Panc1 (cell line): ENCODE measurements around the gene MDFIC2. TPM values are rescaled to one million over a fixed set of nuclear protein-coding genes. Genes with fewer than 3 reads are reported as not detected.

ENCODE experiments used
- ATAC-seq: fragments of 200-7000 bp; cut with Tn5 transposase; 2 replicates; pipeline ENCODE4 v1.9.1; 2020; ENCODE audit warnings: mild to moderate bottlenecking, moderate library complexity
- BruUV-seq: library from RNA; stranded (reverse); fragments of 400-500 nt; replicated peaks from 2 replicates; lab custom pipeline; 2021; lab: Mats Ljungman, UMichigan
- CTCF ChIA-PET: fragments of 300-600 bp; sonication (Branson Sonifier 250); formaldehyde crosslinking; loops from one replicate; lab custom pipeline; 2022; ENCODE audit warnings: antibody characterized with exemption; lab: Charles Lee
- POLR2A ChIA-PET: fragments of 300-600 bp; sonication (Branson Sonifier 250); formaldehyde crosslinking; loops from one replicate; lab custom pipeline; 2022; ENCODE audit warnings: antibody characterized with exemption; lab: Charles Lee
- DNase-seq: peaks from one replicate; pipeline ENCODE4 v3.0.0-alpha.2; 2010; ENCODE audit warnings: low read depth, low spot score
- H3K27ac ChIP-seq: 2 replicates; pipeline ENCODE4 v1.5.1; 2011; ENCODE audit warnings: mild to moderate bottlenecking, low read length, inconsistent platforms
- H3K27me3 ChIP-seq: fragments of 200-500 bp; sonication (Bioruptor generic); 2 replicates; pipeline ENCODE4 v1.6.0; 2014; ENCODE audit warnings: low read length, inconsistent platforms; ENCODE audit not compliant: control insufficient read depth, insufficient read depth
- H3K36me3 ChIP-seq: fragments of 200-500 bp; sonication (Bioruptor generic); 2 replicates; pipeline ENCODE4 v1.5.1; 2014; ENCODE audit warnings: inconsistent platforms, mild to moderate bottlenecking, low read length, moderate library complexity; ENCODE audit not compliant: control insufficient read depth, insufficient read depth
- H3K4me1 ChIP-seq: 2 replicates; pipeline ENCODE4 v1.5.1; 2011; ENCODE audit warnings: inconsistent platforms, mild to moderate bottlenecking, low read length, moderate library complexity; ENCODE audit not compliant: control insufficient read depth, insufficient read depth
- H3K4me3 ChIP-seq, 2 experiments: 2 replicates each; pipeline ENCODE4 v1.5.1; 2011 to 2012; ENCODE audit warnings: low read depth in 2 of 2, low read length in 2 of 2, mild to moderate bottlenecking in 2 of 2, inconsistent platforms in 1 of 2, moderate library complexity in 1 of 2
- H3K9me3 ChIP-seq: fragments of 200-500 bp; sonication (Bioruptor generic); 2 replicates; pipeline ENCODE4 v1.5.1; 2014; ENCODE audit warnings: low read depth, mild to moderate bottlenecking, inconsistent platforms, low read length, moderate library complexity; ENCODE audit not compliant: control insufficient read depth, insufficient read depth
- POLR2AphosphoS5 ChIP-seq: IDR thresholded peaks from 2 replicates; pipeline ENCODE4 v1.6.1; 2012; ENCODE audit warnings: mild to moderate bottlenecking, low read depth, low read length, moderate library complexity
- REST ChIP-seq, 2 experiments: IDR thresholded peaks; 2 replicates each; pipeline ENCODE4 v1.6.1; 2011 to 2012; ENCODE audit warnings: low read depth in 2 of 2, control low read depth in 1 of 2, low read length in 1 of 2, mild to moderate bottlenecking in 1 of 2, moderate library complexity in 1 of 2; ENCODE audit not compliant: insufficient read depth in 1 of 2
- SIN3A ChIP-seq: IDR thresholded peaks from 2 replicates; pipeline ENCODE4 v1.6.1; 2012; ENCODE audit warnings: low read depth, mild to moderate bottlenecking, low read length, moderate library complexity, borderline replicate concordance; ENCODE audit not compliant: insufficient read depth
- TCF7L2 ChIP-seq: IDR thresholded peaks from 2 replicates; pipeline ENCODE4 v1.6.1; 2011; ENCODE audit warnings: mild to moderate bottlenecking, low read depth, low read length, inconsistent platforms
- in situ Hi-C: cut with HindIII; loops from 2 replicates; pipeline ENCODE4 v1.10.0; 2016; ENCODE audit warnings: low sequenced_read_pairs, low pct_unique_long_range_greater_than_20kb
- intact Hi-C: fragments of 100-400 bp; cut with micrococcal nuclease; formaldehyde crosslinking; loops from one replicate; pipeline ENCODE4 v1.10.0; 2022; ENCODE audit not compliant: unreplicated experiment
- total RNA-seq: library from RNA; stranded (reverse); gene quantifications from one replicate; pipeline ENCODE4 v1.2.1, GENCODE V29; 2021; ENCODE audit not compliant: unreplicated experiment
- TF ChIP-seq, protein P1 (sequence below): fragments of 450-650 bp; IDR thresholded peaks from 2 replicates; pipeline ENCODE4 v1.5.1; 2017; ENCODE audit warnings: mild to moderate bottlenecking

Gene MDFIC2
- total RNA-seq, 1 experiment from 2014 or later: not detected

DNA sequence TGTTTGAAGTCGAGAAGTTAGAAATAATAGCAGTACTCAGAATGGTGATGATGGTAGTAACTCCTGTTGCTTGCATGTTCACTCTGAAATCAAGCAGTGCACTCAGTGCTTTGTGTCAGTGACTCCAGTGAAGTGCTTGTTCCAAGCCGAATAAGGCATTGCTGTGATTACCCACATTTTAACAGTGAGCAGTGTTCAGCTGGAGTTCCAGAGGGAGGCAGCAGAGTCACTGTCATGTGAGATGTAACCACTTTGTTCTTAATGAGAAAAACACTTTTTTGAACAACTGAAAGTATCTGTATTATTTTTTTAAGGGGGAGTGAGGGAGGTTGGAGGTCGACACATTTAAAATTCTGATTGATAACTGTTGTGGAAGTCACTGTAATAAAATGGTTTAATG is 3.7 kb downstream of the MDFIC2 start:
- intact Hi-C loops (no loop called here), in situ Hi-C loops (no loop called here)
- Histone ChIP-seq H3K4me1 (no peaks in the 10 kb centered on the region), H3K27me3 (no peaks in the 10 kb centered on the region), H3K9me3 (no peaks in the 10 kb centered on the region), H3K36me3 (no peaks in the 10 kb centered on the region), H3K4me3 (no peak overlapping the region), H3K27ac (no peak overlapping the region)
- no TSS peak for BruUV-seq
- CTCF ChIA-PET: no interaction called here
- ATAC-seq (no peak), DNase-seq (no peak)
- no peak for TF ChIP-seq SIN3A
- TF ChIP-seq, protein P1, sequence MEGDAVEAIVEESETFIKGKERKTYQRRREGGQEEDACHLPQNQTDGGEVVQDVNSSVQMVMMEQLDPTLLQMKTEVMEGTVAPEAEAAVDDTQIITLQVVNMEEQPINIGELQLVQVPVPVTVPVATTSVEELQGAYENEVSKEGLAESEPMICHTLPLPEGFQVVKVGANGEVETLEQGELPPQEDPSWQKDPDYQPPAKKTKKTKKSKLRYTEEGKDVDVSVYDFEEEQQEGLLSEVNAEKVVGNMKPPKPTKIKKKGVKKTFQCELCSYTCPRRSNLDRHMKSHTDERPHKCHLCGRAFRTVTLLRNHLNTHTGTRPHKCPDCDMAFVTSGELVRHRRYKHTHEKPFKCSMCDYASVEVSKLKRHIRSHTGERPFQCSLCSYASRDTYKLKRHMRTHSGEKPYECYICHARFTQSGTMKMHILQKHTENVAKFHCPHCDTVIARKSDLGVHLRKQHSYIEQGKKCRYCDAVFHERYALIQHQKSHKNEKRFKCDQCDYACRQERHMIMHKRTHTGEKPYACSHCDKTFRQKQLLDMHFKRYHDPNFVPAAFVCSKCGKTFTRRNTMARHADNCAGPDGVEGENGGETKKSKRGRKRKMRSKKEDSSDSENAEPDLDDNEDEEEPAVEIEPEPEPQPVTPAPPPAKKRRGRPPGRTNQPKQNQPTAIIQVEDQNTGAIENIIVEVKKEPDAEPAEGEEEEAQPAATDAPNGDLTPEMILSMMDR: no peak
- TF ChIP-seq POLR2AphosphoS5: no peak
- TF ChIP-seq REST (IDR thresholded peaks at IDR 0.05; ENCODE audit: insufficient read depth in 1 of 2, low read depth in 2 of 2, low read length in 1 of 2): no peak
- no peak for TF ChIP-seq TCF7L2
- POLR2A ChIA-PET: no interaction called here

DNA sequence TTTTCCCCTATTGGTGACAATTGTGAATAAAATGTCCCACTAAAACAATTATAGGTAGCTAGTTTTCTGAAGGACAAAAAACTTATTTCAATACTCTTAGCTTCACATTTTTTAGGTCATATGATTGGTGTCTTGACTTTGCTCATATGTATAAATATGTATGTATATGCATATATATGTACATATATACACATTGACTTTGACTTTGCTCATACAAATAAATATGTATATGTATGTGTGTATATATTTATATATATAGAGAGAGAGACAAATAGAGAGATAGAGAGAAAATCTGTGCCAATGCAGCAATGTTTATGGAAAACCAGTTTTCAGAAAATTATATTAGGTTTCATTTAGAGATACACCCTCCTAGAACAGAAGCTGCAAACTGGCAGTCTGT is 5.7 kb downstream of the MDFIC2 start:
- intact Hi-C loops (no loop called here), in situ Hi-C loops (no loop called here)
- ATAC-seq (no peak), DNase-seq (no peak)
- Histone ChIP-seq H3K27me3 (no peaks in the 10 kb centered on the region), H3K9me3 (no peaks in the 10 kb centered on the region), H3K4me1 (no peaks in the 10 kb centered on the region), H3K4me3 (no peak overlapping the region), H3K36me3 (no peaks in the 10 kb centered on the region), H3K27ac (no peak overlapping the region)
- BruUV-seq: no TSS peak
- CTCF ChIA-PET: interaction anchor here (0.7 kb wide), 1 partner anchor 120 kb away, joined by 3 read pairs; no protein-coding TSS in a partner anchor
- POLR2A ChIA-PET: no interaction called here
- TF ChIP-seq TCF7L2: no peak
- TF ChIP-seq POLR2AphosphoS5: no peak
- no peak for TF ChIP-seq REST (IDR thresholded peaks at IDR 0.05; ENCODE audit: insufficient read depth in 1 of 2, low read depth in 2 of 2, low read length in 1 of 2)
- TF ChIP-seq, protein P1: no peak
- no peak for TF ChIP-seq SIN3A
